Fibroblast of skin of abdomen (primary cell): Measurements from ENCODE around the gene GPR108.
"Not testable (repeated sequence)": the region's sequence is repeated elsewhere in the genome, so short reads cannot be mapped to it uniquely, and the experiment has no call there.

ENCODE experiments used
- DNase-seq: peaks from one replicate; pipeline ENCODE4 v3.0.0-alpha.2; 2013

The GPR108 gene

GRCh38 chr19:6719540-6719861, 17.9 kb downstream of the GPR108 start:
- DNase-seq = no peak

GRCh38 chr19:6718741-6719539, 18.4 kb downstream of the GPR108 start:
- DNase-seq = no peak

- no peak for DNase-seq
Measured at GRCh38 chr19:6718111-6718740, 19.2 kb downstream of the GPR108 start.

GRCh38 chr19:6717441-6717971, 19.9 kb downstream of the GPR108 start:
- DNase-seq = no peak

GRCh38 chr19:6717036-6717435, 20.3 kb downstream of the GPR108 start:
- DNase-seq = no peak

- DNase-seq = no peak
Measured at GRCh38 chr19:6716610-6716970, 20.8 kb downstream of the GPR108 start.

- DNase-seq = no peak
Measured at GRCh38 chr19:6714749-6715555, 22.4 kb downstream of the GPR108 start.

- DNase-seq = no peak
Measured at GRCh38 chr19:6713773-6714692, 23.3 kb downstream of the GPR108 start.

GRCh38 chr19:6712692-6713670, 24.4 kb downstream of the GPR108 start:
- no peak for DNase-seq

- DNase-seq = no peak
Measured at GRCh38 chr19:6712231-6712630, 25.1 kb downstream of the GPR108 start.

- DNase-seq = no peak
Measured at GRCh38 chr19:6711605-6712004, 25.8 kb downstream of the GPR108 start.

GRCh38 chr19:6711078-6711361, 26.4 kb downstream of the GPR108 start:
- no peak for DNase-seq

- DNase-seq = no peak
Measured at GRCh38 chr19:6710273-6711077, 26.9 kb downstream of the GPR108 start.

GRCh38 chr19:6709549-6709948, 27.8 kb downstream of the GPR108 start:
- DNase-seq = no peak

GRCh38 chr19:6708913-6709312, 28.5 kb downstream of the GPR108 start:
- DNase-seq = not testable (repeated sequence)

- no peak for DNase-seq
Measured at GRCh38 chr19:6708346-6708745, 29.0 kb downstream of the GPR108 start.

- DNase-seq = no peak
Measured at GRCh38 chr19:6707658-6708018, 29.7 kb downstream of the GPR108 start.

GRCh38 chr19:6707011-6707657, 30.2 kb downstream of the GPR108 start:
- no peak for DNase-seq

- no peak for DNase-seq
Measured at GRCh38 chr19:6706633-6706958, 30.8 kb downstream of the GPR108 start.
